SK-N-SH (cell line): ENCODE data around the gene PARP12. TPM values are rescaled to one million over a fixed set of nuclear protein-coding genes. Genes with fewer than 3 reads are reported as not detected.

ENCODE experiments used
- CTCF ChIA-PET: fragments of 300-600, 350-600 bp; formaldehyde crosslinking; extraction: SDS; loops from one replicate; lab custom pipeline; 2021; lab: Yijun Ruan, JAX
- POLR2A ChIA-PET: fragments of 350-600 bp; sonication (Branson Sonifier 250); formaldehyde crosslinking; extraction: SDS; loops from one replicate; lab custom pipeline; 2020; ENCODE audit warnings: antibody characterized with exemption, inconsistent platforms; lab: Yijun Ruan, JAX
- DNase-seq: peaks from one replicate; pipeline ENCODE4 v3.0.0; 2012
- H2AFZ ChIP-seq: fragments of 200-600 bp; sonication (generic); 2 replicates; pipeline ENCODE4 v1.8.1; 2016; ENCODE audit warnings: antibody characterized with exemption, mild to moderate bottlenecking, low read depth
- H3F3A ChIP-seq: fragments of 200-600 bp; sonication (generic); replicated peaks from 2 replicates; pipeline ENCODE3; 2016; ENCODE audit warnings: antibody characterized with exemption, mild to moderate bottlenecking; ENCODE audit not compliant: insufficient read depth
- H3K27ac ChIP-seq, 2 experiments: fragments of 200-500 bp in 1 of 2; fragments of 200-600 bp in 1 of 2; sonication (Bioruptor generic) in 1 of 2; sonication (generic), shearing (Covaris generic) in 1 of 2; 2 replicates each; pipeline versions ENCODE4 v1.5.1 to v1.6.1; 2014 to 2016; ENCODE audit warnings: low read depth in 2 of 2, inconsistent platforms in 1 of 2, low read length in 1 of 2, mild to moderate bottlenecking in 1 of 2, mixed read lengths in 1 of 2
- H3K27me3 ChIP-seq: fragments of 200-600 bp; sonication (generic), shearing (Covaris generic); 2 replicates; pipeline ENCODE4 v1.6.1; 2016; ENCODE audit warnings: mixed run types; ENCODE audit not compliant: insufficient read depth
- H3K36me3 ChIP-seq, 2 experiments: fragments of 200-500 bp in 1 of 2; fragments of 200-600 bp in 1 of 2; sonication (Bioruptor generic) in 1 of 2; sonication (generic) in 1 of 2; replicated peaks in 1 of 2; 2 replicates each; pipeline versions ENCODE3 to v1.5.1; 2014 to 2016; ENCODE audit warnings: low read length in 1 of 2, mild to moderate bottlenecking in 1 of 2; ENCODE audit not compliant: insufficient read depth in 2 of 2, control insufficient read depth in 1 of 2
- H3K4me1 ChIP-seq, 2 experiments: fragments of 200-500 bp in 1 of 2; fragments of 200-600 bp in 1 of 2; sonication (Bioruptor generic) in 1 of 2; sonication (generic), shearing (Covaris generic) in 1 of 2; 2 replicates each; pipeline versions ENCODE4 v1.5.1 to v1.6.1; 2014 to 2016; ENCODE audit warnings: low read depth in 1 of 2, low read length in 1 of 2, mixed run types in 1 of 2; ENCODE audit not compliant: insufficient read depth in 2 of 2, control insufficient read depth in 1 of 2
- H3K4me2 ChIP-seq: fragments of 200-600 bp; sonication (generic), shearing (Covaris generic); 2 replicates; pipeline ENCODE4 v1.6.1; 2017; ENCODE audit warnings: mixed run types
- H3K4me3 ChIP-seq, 2 experiments: fragments of 200-500 bp in 1 of 2; fragments of 200-600 bp in 1 of 2; sonication (Bioruptor generic) in 1 of 2; sonication (generic), shearing (Covaris generic) in 1 of 2; 2 replicates each; pipeline versions ENCODE4 v1.5.1 to v1.8.1; 2014 to 2016; ENCODE audit warnings: low read depth in 2 of 2, inconsistent platforms in 1 of 2, low read length in 1 of 2, mild to moderate bottlenecking in 1 of 2, mixed read lengths in 1 of 2, moderate library complexity in 1 of 2
- H3K79me2 ChIP-seq: fragments of 200-600 bp; sonication (generic); 2 replicates; pipeline ENCODE4 v1.8.1; 2017; ENCODE audit warnings: mild to moderate bottlenecking; ENCODE audit not compliant: insufficient read depth
- H3K9ac ChIP-seq: fragments of 200-600 bp; sonication (generic); 2 replicates; pipeline ENCODE4 v1.6.1; 2017; ENCODE audit warnings: mixed run types
- H3K9me2 ChIP-seq: fragments of 200-600 bp; sonication (generic); 2 replicates; pipeline ENCODE4 v1.6.1; 2017; ENCODE audit warnings: mixed run types
- H3K9me3 ChIP-seq: fragments of 200-600 bp; sonication (generic); 2 replicates; pipeline ENCODE4 v1.6.1; 2017; ENCODE audit warnings: mixed run types, mild to moderate bottlenecking, moderate library complexity
- H4K20me1 ChIP-seq: fragments of 200-600 bp; sonication (generic); 2 replicates; pipeline ENCODE4 v1.6.1; 2017; ENCODE audit warnings: mild to moderate bottlenecking, mixed run types; ENCODE audit not compliant: insufficient read depth
- CHD2 ChIP-seq: fragments of 150-350 bp; IDR thresholded peaks from 2 replicates; pipeline ENCODE4 v1.6.1; 2018; ENCODE audit warnings: low read length; ENCODE audit not compliant: partially characterized antibody
- ELF1 ChIP-seq: IDR thresholded peaks from 2 replicates; pipeline ENCODE4 v1.4.0; 2012
- FOSL2 ChIP-seq: IDR thresholded peaks from 2 replicates; pipeline ENCODE4 v1.4.0; 2012; ENCODE audit warnings: low read depth, mild to moderate bottlenecking, moderate library complexity, borderline replicate concordance
- FOXM1 ChIP-seq: IDR thresholded peaks from 2 replicates; pipeline ENCODE4 v1.4.0; 2012; ENCODE audit warnings: low read depth, mild to moderate bottlenecking
- GABPA ChIP-seq: IDR thresholded peaks from 2 replicates; pipeline ENCODE4 v1.4.0; 2012; ENCODE audit warnings: low read depth, mild to moderate bottlenecking
- JUND ChIP-seq: IDR thresholded peaks from 2 replicates; pipeline ENCODE4 v1.4.0; 2012
- MAX ChIP-seq: IDR thresholded peaks from 2 replicates; pipeline ENCODE4 v1.4.0; 2012; ENCODE audit warnings: low read depth
- MEF2A ChIP-seq: IDR thresholded peaks from 2 replicates; pipeline ENCODE4 v1.4.0; 2012; ENCODE audit warnings: low read depth, borderline replicate concordance
- MXI1 ChIP-seq: IDR thresholded peaks from 2 replicates; pipeline ENCODE4 v1.6.1; 2012; ENCODE audit warnings: mild to moderate bottlenecking, low read depth, low read length, improper control_type of control experiment
- PBX3 ChIP-seq: IDR thresholded peaks from 2 replicates; pipeline ENCODE4; 2012
- RCOR1 ChIP-seq: fragments of 150-350 bp; IDR thresholded peaks from 2 replicates; pipeline ENCODE4 v1.6.1; 2017; ENCODE audit warnings: antibody characterized with exemption, low read length
- REST ChIP-seq: IDR thresholded peaks from 2 replicates; pipeline ENCODE4 v1.6.1; 2012; ENCODE audit warnings: mild to moderate bottlenecking, low read depth, low read length, moderate library complexity
- RFX5 ChIP-seq: IDR thresholded peaks from 2 replicates; pipeline ENCODE4 v1.6.1; 2012; ENCODE audit warnings: mild to moderate bottlenecking, improper control_type of control experiment, low read length
- SIN3A ChIP-seq: IDR thresholded peaks from 2 replicates; pipeline ENCODE4 v1.6.1; 2012; ENCODE audit warnings: low read depth, mild to moderate bottlenecking, low read length, moderate library complexity, borderline replicate concordance
- TCF12 ChIP-seq: IDR thresholded peaks from 2 replicates; pipeline ENCODE4 v1.4.0; 2012
- TEAD4 ChIP-seq: IDR thresholded peaks from 2 replicates; pipeline ENCODE4 v1.4.0; 2012; ENCODE audit warnings: mild to moderate bottlenecking, borderline replicate concordance; ENCODE audit not compliant: insufficient read depth
- USF1 ChIP-seq: IDR thresholded peaks from 2 replicates; pipeline ENCODE4 v1.4.0; 2012; ENCODE audit warnings: low read depth, borderline replicate concordance
- USF2 ChIP-seq: fragments of 150-350 bp; IDR thresholded peaks from 2 replicates; pipeline ENCODE4 v1.6.1; 2017; ENCODE audit warnings: antibody characterized with exemption, low read length, low read depth, borderline replicate concordance
- YY1 ChIP-seq: IDR thresholded peaks from 2 replicates; pipeline ENCODE4 v1.4.0; 2012; ENCODE audit warnings: low read depth, mild to moderate bottlenecking
- WGBS: methylation state at CpG from one replicate; pipeline ENCODE4 v1.1.6; 2017; ENCODE audit warnings: low lambda C conversion rate; 5-methylcytosine and 5-hydroxymethylcytosine counted together
- polyA plus RNA-seq, 3 experiments: library from polyadenylated mRNA; depleted of rRNA; stranded (reverse); fragments of >200 nt; gene quantifications; 2 replicates each; pipeline ENCODE4 v1.2.3, GENCODE V29; 2012

PARP12 gene
- polyA plus RNA-seq, 1 of the 3 experiments (the other 2 are of a cell fraction), result 17.7 TPM

GRCh38 chr7:140007051-140007690, 55.6 kb downstream of the PARP12 start:
- Histone ChIP-seq H3K9me3 (no peaks in the 10 kb centered on the region), H3K9me2 (no peaks in the 10 kb centered on the region), H3K36me3 (no peaks in the 10 kb centered on the region), H3F3A (no peaks in the 10 kb centered on the region), H3K27me3 (no peaks in the 10 kb centered on the region; the same call in 1 of the 2 replicates), H3K9ac (no peak overlapping the region), H3K79me2 (no peaks in the 10 kb centered on the region), H4K20me1 (no peaks in the 10 kb centered on the region), H3K27ac (no peak overlapping the region), H3K4me1 (peaks cover 0 to 20% of the 10 kb centered on the region in 2 experiments; a peak in 2 of 4 replicates), H3K4me2 (no peak overlapping the region), H3K4me3 (no peak overlapping the region), H2AFZ (no peak overlapping the region)
- CTCF ChIA-PET, result interaction anchor here (1.0 to 9.8 kb wide), 8 partner anchors 19 to 507 kb away, joined by 3 to 229 read pairs (median 4); no protein-coding TSS in a partner anchor
- WGBS, result 72% methylated on average over 11 of the region's 11 CpGs
- no peak for TF ChIP-seq ELF1
- no peak for TF ChIP-seq USF2
- no peak for TF ChIP-seq JUND
- TF ChIP-seq TEAD4, result no peak
- no peak for TF ChIP-seq MXI1
- TF ChIP-seq RCOR1, result no peak
- TF ChIP-seq RFX5, result no peak
- no peak for TF ChIP-seq SIN3A
- no peak for TF ChIP-seq FOXM1
- TF ChIP-seq FOSL2, result no peak
- no peak for TF ChIP-seq TCF12
- no peak for TF ChIP-seq PBX3
- TF ChIP-seq CHD2, result no peak
- no peak for TF ChIP-seq REST
- TF ChIP-seq YY1, result no peak
- TF ChIP-seq MEF2A, result no peak
- TF ChIP-seq MAX, result no peak
- TF ChIP-seq USF1, result no peak
- no peak for TF ChIP-seq GABPA
- no peak for DNase-seq
- POLR2A ChIA-PET, result no interaction called here
